Natural killer cell (primary cell): Measurements from ENCODE around the gene ST13. TPM values are rescaled to one million over a fixed set of nuclear protein-coding genes. Genes with fewer than 3 reads are reported as not detected.
"Not testable (repeated sequence)": the region's sequence is repeated elsewhere in the genome, so short reads cannot be mapped to it uniquely, and the experiment has no call there.

Experiments
- ATAC-seq, 3 donors: fragments of 150-1000 bp in 2 of 3; fragments of 200-7000 bp in 1 of 3; cut with Tn5 transposase; 1 replicate in 1 of 3; 2 replicates in 2 of 3; pipeline ENCODE4 v1.10.0; 2021; ENCODE audit warnings: mild to moderate bottlenecking in 2 of 3, moderate library complexity in 2 of 3
- DNase-seq, 2 donors: peaks; one replicate each; pipeline versions ENCODE4 v3.0.0 to v3.0.0-alpha.2; 2013 to 2021; ENCODE audit warnings: mixed read lengths in 1 of 2
- H3K27ac ChIP-seq: one replicate; pipeline ENCODE4 v1.5.1; 2013; ENCODE audit warnings: mild to moderate bottlenecking, low read length
- H3K27me3 ChIP-seq: one replicate; pipeline ENCODE4 v1.6.1; 2013; ENCODE audit warnings: low read length; ENCODE audit not compliant: control insufficient read depth, insufficient read depth
- H3K36me3 ChIP-seq: one replicate; pipeline ENCODE4 v1.6.1; 2013; ENCODE audit warnings: low read length; ENCODE audit not compliant: control insufficient read depth, insufficient read depth
- H3K4me1 ChIP-seq: one replicate; pipeline ENCODE4 v1.6.1; 2013; ENCODE audit warnings: low read length; ENCODE audit not compliant: control insufficient read depth, insufficient read depth
- H3K4me3 ChIP-seq: one replicate; pipeline ENCODE4 v1.5.1; 2013; ENCODE audit warnings: low read length
- H3K9me3 ChIP-seq: one replicate; pipeline ENCODE4 v1.6.1; 2013; ENCODE audit warnings: low read length; ENCODE audit not compliant: control insufficient read depth, insufficient read depth
- H3K27ac Mint-ChIP-seq, 2 donors: one replicate each; pipeline ENCODE4 v1.8.0; 2022; ENCODE audit warnings: mild to moderate bottlenecking in 2 of 2, mixed read lengths in 2 of 2, moderate library complexity in 1 of 2
- H3K27me3 Mint-ChIP-seq, 2 donors: one replicate each; pipeline ENCODE4 v1.8.0; 2022; ENCODE audit warnings: low read depth in 2 of 2, mixed read lengths in 2 of 2
- H3K36me3 Mint-ChIP-seq: one replicate; pipeline ENCODE4 v1.8.0; 2022; ENCODE audit warnings: mixed read lengths
- H3K4me1 Mint-ChIP-seq, 2 donors: one replicate each; pipeline ENCODE4 v1.8.0; 2022; ENCODE audit warnings: mixed read lengths in 2 of 2
- H3K4me3 Mint-ChIP-seq: one replicate; pipeline ENCODE4 v1.8.0; 2022; ENCODE audit warnings: mild to moderate bottlenecking, moderate library complexity, mixed read lengths
- H3K9me3 Mint-ChIP-seq, 2 donors: one replicate each; pipeline ENCODE4 v1.8.0; 2022; ENCODE audit warnings: mixed read lengths in 2 of 2
- WGBS: methylation state at CpG from one replicate; pipeline ENCODE4 v1.1.7; 2013; ENCODE audit warnings: missing lambda C conversion rate; ENCODE audit not compliant: insufficient coverage; 5-methylcytosine and 5-hydroxymethylcytosine counted together
- intact Hi-C: fragments of 100-400 bp; cut with micrococcal nuclease; formaldehyde crosslinking; loops from one replicate; pipeline ENCODE4 v1.14.2; 2022
- total RNA-seq, 4 donors: library from RNA; stranded (reverse); fragments of 120-200 nt in 1 of 4; gene quantifications; one replicate each; pipeline versions ENCODE4 v1.2.3 to v1.2.4, GENCODE V29; 2013 to 2022
- TF ChIP-seq, protein P1 (sequence below): fragments of 200-600 bp; IDR thresholded peaks from one replicate; pipeline ENCODE4 v1.8.0; 2022; ENCODE audit warnings: antibody characterized with exemption

The ST13 gene
- total RNA-seq, 3 donors from 2014 or later (not counting 1 experiment from before 2014, with no cell fraction given): 72.2 to 81.9 (median 77.5) TPM

DNA sequence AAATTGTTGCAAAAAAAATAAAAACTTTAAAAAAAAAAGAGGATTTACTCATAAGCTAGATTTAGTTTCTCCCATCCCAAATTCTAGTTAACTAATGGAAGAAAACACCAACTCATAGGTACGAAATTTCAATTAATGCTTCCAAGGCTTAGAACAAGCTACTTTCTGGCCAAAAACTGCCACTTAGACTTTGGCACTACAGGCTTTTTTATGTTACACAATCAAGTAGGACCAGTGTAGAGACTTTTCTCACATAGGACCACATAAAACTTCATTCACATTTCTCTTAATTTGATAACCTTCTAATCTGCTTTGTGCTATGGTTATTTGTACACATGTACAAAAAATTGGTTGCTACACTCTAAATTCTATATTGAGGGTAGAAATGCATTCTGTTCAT lies 3.1 kb downstream of the ST13 start:
- Mint-ChIP-seq H3K27me3 (no peaks in the 10 kb centered on the region), H3K36me3 (no peaks in the 10 kb centered on the region), H3K4me1 (peaks cover 29 to 36% of the 10 kb centered on the region in 2 donors), H3K27ac (peak overlapping the region; percentile 34 to 42), H3K9me3 (no peaks in the 10 kb centered on the region), H3K4me3 (no peak overlapping the region)
- Histone ChIP-seq H3K27me3 (no peaks in the 10 kb centered on the region), H3K36me3 (peaks cover 18% of the 10 kb centered on the region), H3K27ac (no peak overlapping the region), H3K9me3 (no peaks in the 10 kb centered on the region), H3K4me1 (peaks cover 14% of the 10 kb centered on the region), H3K4me3 (no peak overlapping the region)
- DNase-seq: no peak
- ATAC-seq: no peak
- intact Hi-C loops: no loop called here
- TF ChIP-seq, protein P1, sequence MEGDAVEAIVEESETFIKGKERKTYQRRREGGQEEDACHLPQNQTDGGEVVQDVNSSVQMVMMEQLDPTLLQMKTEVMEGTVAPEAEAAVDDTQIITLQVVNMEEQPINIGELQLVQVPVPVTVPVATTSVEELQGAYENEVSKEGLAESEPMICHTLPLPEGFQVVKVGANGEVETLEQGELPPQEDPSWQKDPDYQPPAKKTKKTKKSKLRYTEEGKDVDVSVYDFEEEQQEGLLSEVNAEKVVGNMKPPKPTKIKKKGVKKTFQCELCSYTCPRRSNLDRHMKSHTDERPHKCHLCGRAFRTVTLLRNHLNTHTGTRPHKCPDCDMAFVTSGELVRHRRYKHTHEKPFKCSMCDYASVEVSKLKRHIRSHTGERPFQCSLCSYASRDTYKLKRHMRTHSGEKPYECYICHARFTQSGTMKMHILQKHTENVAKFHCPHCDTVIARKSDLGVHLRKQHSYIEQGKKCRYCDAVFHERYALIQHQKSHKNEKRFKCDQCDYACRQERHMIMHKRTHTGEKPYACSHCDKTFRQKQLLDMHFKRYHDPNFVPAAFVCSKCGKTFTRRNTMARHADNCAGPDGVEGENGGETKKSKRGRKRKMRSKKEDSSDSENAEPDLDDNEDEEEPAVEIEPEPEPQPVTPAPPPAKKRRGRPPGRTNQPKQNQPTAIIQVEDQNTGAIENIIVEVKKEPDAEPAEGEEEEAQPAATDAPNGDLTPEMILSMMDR: no peak
- WGBS: 89% methylated on average over 1 of the region's 1 CpG

DNA sequence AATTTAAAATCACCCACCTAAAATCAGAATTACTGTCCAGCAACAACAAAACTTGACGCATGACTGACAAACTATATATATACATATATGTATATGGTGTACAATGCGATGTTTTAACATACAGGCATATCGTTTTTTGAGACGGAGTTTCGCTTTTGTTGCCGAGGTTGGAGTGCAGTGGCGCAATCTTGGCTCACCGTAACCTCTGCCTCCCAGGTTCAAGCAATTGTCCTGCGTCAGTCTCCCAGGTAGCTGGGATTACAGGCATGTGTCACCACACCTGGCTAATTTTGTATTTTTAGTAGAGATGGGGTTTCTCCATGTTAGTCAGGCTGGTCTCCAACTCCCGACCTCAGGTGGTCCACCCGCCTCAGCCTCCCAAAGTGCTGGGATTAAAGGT lies 10.6 kb downstream of the ST13 start:
- H3K9me3 Mint-ChIP-seq, intact Hi-C loops, ATAC-seq, H3K4me3 Mint-ChIP-seq, H3K4me1 ChIP-seq, DNase-seq, H3K9me3 ChIP-seq, H3K27ac ChIP-seq, H3K27me3 Mint-ChIP-seq, H3K27me3 ChIP-seq, H3K36me3 Mint-ChIP-seq, H3K27ac Mint-ChIP-seq, H3K4me3 ChIP-seq: not testable (repeated sequence)
- 96% methylated on average over 10 of the region's 11 CpGs for WGBS
- peaks cover 75% of the 10 kb centered on the region for H3K36me3 ChIP-seq
- H3K4me1 Mint-ChIP-seq: peaks cover 8 to 12% of the 10 kb centered on the region in 2 donors

DNA sequence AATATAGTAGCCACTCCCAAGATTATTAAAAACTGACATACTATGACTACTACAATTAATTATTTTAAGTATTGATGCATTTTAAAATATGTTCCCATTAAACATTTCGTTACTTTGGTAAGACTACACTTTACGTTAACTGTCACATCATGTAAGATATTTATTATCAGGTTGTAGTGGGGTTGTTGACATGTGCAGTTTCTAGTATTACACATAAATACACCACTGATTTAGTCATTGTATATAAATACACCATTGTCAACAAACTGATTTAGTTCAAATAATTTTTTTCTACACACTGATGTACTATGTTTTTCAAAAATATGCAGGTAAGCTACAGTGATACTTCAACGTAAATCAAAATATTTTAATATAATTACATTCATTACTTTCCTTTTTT lies 11.5 kb downstream of the ST13 start:
- intact Hi-C loops: no loop called here
- peaks cover 7 to 8% of the 10 kb centered on the region in 2 donors for H3K4me1 Mint-ChIP-seq
- H3K4me3 Mint-ChIP-seq: no peak overlapping the region
- TF ChIP-seq, protein P1: no peak
- no peak for ATAC-seq
- Histone ChIP-seq H3K27ac (no peak overlapping the region), H3K4me3 (no peak overlapping the region), H3K36me3 (peaks cover 77% of the 10 kb centered on the region), H3K9me3 (no peaks in the 10 kb centered on the region), H3K27me3 (no peaks in the 10 kb centered on the region), H3K4me1 (no peaks in the 10 kb centered on the region)
- no peaks in the 10 kb centered on the region for H3K27me3 Mint-ChIP-seq
- H3K36me3 Mint-ChIP-seq: peaks cover 8% of the 10 kb centered on the region
- H3K27ac Mint-ChIP-seq: no peak overlapping the region
- WGBS: no CpG with 5 or more reads among the region's 3 CpGs
- H3K9me3 Mint-ChIP-seq: no peaks in the 10 kb centered on the region
- no peak for DNase-seq

DNA sequence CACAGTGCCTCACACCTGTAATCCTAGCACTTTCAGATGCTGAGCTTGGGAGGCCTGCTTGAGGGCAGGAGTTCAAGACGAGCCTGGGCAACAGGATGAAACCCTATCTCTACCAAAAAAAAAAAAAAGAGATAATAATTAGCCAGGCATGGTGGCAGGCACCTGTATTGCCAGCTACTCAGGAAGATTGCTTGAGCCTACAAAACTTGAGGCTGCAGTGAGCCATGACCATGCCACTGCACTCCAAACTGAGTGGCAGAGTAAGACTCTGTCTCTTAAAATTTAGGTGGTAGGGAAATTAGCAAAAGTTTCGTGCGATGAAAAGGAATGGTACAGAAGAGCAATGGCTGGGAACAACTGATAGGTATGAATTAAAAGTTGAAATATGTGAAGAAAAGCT lies 18.0 kb downstream of the ST13 start:
- intact Hi-C loops: no loop called here
- ATAC-seq (no peak), DNase-seq (no peak)
- H3K36me3 Mint-ChIP-seq: peaks cover 5% of the 10 kb centered on the region
- peaks cover 80% of the 10 kb centered on the region for H3K36me3 ChIP-seq
- H3K4me1 ChIP-seq: no peaks in the 10 kb centered on the region
- H3K4me1 Mint-ChIP-seq: peaks cover 7 to 8% of the 10 kb centered on the region in 2 donors
- H3K4me3 Mint-ChIP-seq: no peak overlapping the region
- H3K27ac Mint-ChIP-seq: no peak overlapping the region
- no peaks in the 10 kb centered on the region for H3K27me3 ChIP-seq
- no peaks in the 10 kb centered on the region for H3K27me3 Mint-ChIP-seq
- H3K27ac ChIP-seq: no peak overlapping the region
- WGBS: 94% methylated on average over 3 of the region's 3 CpGs
- TF ChIP-seq, protein P1: no peak
- no peak overlapping the region for H3K4me3 ChIP-seq
- H3K9me3 ChIP-seq: no peaks in the 10 kb centered on the region
- H3K9me3 Mint-ChIP-seq: no peaks in the 10 kb centered on the region
